Activated CD4-positive, alpha-beta T cell treated with anti-CD3 and anti-CD28 coated beads, Interleukin-2, amount 10 ng/mL, durations not matched to agents 24 days and 14 days (primary cell): ENCODE data around the gene FBP2. TPM values are rescaled to one million over a fixed set of nuclear protein-coding genes. Genes with fewer than 3 reads are reported as not detected.
"Not testable (repeated sequence)": the region's sequence is repeated elsewhere in the genome, so short reads cannot be mapped to it uniquely, and the experiment has no call there.

Source experiments
- DNase-seq: peaks from one replicate; pipeline ENCODE4 v3.0.0; 2022
- H3K27ac Mint-ChIP-seq: one replicate; pipeline ENCODE4 v1.8.0; 2022; ENCODE audit warnings: mild to moderate bottlenecking, mixed read lengths
- H3K27me3 Mint-ChIP-seq: one replicate; pipeline ENCODE4 v1.8.0; 2022; ENCODE audit warnings: mixed read lengths
- H3K36me3 Mint-ChIP-seq: one replicate; pipeline ENCODE4 v1.8.0; 2022; ENCODE audit warnings: low read depth, mild to moderate bottlenecking, mixed read lengths
- H3K4me1 Mint-ChIP-seq: one replicate; pipeline ENCODE4 v1.8.0; 2021; ENCODE audit warnings: mixed read lengths
- H3K4me3 Mint-ChIP-seq: one replicate; pipeline ENCODE4 v1.8.0; 2022; ENCODE audit warnings: mild to moderate bottlenecking, moderate library complexity, mixed read lengths
- H3K9me3 Mint-ChIP-seq: one replicate; pipeline ENCODE4 v1.8.0; 2021; ENCODE audit warnings: mixed read lengths
- intact Hi-C: fragments of 100-400 bp; cut with micrococcal nuclease; formaldehyde crosslinking; loops from one replicate; pipeline ENCODE4 v1.15.1; 2023
- total RNA-seq: library from RNA; stranded (reverse); gene quantifications from 2 replicates; pipeline ENCODE4 v1.2.3, GENCODE V29; 2022

FBP2 gene
- total RNA-seq, 1 donor from 2014 or later, result not detected

DNA sequence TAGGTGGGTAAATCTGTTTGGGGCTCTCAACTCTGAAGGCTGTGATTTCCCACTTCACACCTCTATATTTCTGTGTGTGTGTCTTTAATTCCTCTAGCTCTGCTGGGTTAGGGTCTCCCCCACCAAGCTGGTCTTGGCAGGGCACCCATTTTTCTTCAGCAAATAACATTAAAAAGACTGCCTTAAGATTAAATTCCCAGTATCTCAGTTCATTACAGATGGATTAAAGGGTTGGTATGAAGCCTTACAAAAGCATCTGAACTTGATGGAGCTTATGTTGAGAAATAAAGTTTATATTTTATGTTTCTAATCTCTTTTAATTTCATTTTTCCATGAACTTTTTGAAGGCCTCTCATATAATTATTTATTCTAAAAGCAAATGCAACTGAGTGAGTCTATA, 27.1 kb downstream of the FBP2 start:
- no peaks in the 10 kb centered on the region for H3K9me3 Mint-ChIP-seq
- intact Hi-C loops, result no loop called here

DNA sequence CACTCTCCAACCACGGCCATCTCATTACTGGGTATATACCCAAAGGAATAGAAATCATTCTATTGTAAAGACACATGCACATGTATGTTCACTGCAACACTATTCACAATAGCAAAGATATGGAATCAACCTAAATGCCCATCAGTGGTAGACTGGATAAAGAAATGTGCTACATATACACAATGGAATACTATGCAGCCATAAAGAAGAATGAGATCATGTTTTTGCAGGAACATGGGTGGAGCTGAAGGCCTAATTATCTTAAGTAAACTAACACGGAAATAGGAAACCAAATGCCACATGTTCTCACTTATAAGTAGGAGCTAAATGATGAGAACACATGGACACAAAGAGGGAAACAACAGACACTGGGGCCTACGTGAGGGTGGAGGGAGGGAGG, 29.3 kb downstream of the FBP2 start:
- H3K4me1 Mint-ChIP-seq, DNase-seq, H3K27ac Mint-ChIP-seq, H3K4me3 Mint-ChIP-seq, H3K36me3 Mint-ChIP-seq, H3K27me3 Mint-ChIP-seq, H3K9me3 Mint-ChIP-seq, intact Hi-C loops: not testable (repeated sequence)

More for the DNA sequence above, 27.1 kb downstream of the FBP2 start:
- Mint-ChIP-seq H3K4me1 (no peaks in the 10 kb centered on the region), H3K36me3 (no peaks in the 10 kb centered on the region), H3K27ac (no peak overlapping the region), H3K4me3 (no peak overlapping the region), H3K27me3 (peaks cover 7% of the 10 kb centered on the region)
- no peak for DNase-seq

DNA sequence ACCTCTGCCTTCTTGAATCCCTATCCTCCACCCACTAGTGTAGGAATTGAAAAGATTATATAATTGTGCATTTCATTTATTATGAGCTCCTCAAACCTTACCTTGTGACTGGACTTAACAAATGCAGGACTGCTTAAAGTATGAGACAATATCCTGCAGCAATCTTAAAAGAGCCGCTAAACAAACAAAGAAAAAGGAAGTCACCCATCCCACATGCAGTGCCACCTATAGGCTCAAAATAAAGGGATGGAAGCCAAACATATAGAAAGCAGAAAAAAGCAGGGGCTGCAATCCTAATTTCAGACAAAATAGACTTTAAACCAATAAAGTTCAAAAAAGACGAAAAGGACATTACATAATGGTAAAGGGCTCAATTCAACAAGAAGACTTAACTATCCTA, 30.1 kb downstream of the FBP2 start:
- no peak overlapping the region for H3K4me3 Mint-ChIP-seq
- intact Hi-C loops, result no loop called here
- DNase-seq, result no peak
- no peaks in the 10 kb centered on the region for H3K4me1 Mint-ChIP-seq
- peaks cover 7% of the 10 kb centered on the region for H3K27me3 Mint-ChIP-seq
- H3K36me3 Mint-ChIP-seq, result no peaks in the 10 kb centered on the region
- H3K27ac Mint-ChIP-seq, result no peak overlapping the region
- H3K9me3 Mint-ChIP-seq, result no peaks in the 10 kb centered on the region

DNA sequence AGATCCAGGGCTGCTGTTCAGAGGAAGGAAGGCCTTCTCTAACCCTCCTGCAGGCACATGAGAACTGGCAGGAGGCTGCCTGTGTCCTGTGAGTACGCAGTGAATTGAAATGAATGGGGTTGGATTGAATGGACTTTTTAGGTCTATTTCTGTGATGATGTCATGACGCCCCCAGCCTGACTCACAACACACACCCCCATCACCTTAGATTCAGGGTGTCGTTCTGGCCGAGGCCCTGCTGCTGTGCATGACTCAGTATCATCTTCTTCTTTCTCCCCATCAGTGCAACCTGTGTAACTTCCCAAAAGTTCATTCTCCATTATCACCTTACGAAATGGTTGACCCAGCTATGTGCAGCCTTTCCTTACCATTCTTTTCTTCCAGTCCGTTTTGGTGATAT, 33.4 kb downstream of the FBP2 start:
- Mint-ChIP-seq H3K27me3 (peaks cover 14% of the 10 kb centered on the region), H3K4me1 (no peaks in the 10 kb centered on the region), H3K27ac (no peak overlapping the region), H3K36me3 (no peaks in the 10 kb centered on the region), H3K4me3 (no peak overlapping the region), H3K9me3 (no peaks in the 10 kb centered on the region)
- DNase-seq, result no peak
- intact Hi-C loops, result no loop called here

DNA sequence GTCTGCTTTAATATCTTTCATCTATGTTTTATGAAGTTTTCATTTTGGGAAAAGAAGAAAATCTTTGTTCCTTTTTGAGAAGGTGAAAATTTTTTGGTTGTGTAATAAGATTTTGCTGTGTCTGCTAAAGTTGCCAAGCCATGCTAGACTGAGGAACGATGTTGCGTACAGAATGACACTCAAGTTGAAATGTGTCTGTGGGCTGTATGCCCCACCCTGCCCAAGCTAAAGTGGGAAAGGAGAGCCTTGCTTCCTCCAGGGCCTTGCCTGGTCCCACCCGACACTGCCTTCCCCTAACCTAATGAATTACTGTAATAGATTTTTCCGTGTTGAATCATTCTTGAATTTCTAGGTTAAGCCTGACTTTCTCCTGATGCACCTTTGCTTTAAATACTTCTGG, 36.2 kb downstream of the FBP2 start:
- H3K9me3 Mint-ChIP-seq, result no peaks in the 10 kb centered on the region
- DNase-seq, result no peak
- H3K27ac Mint-ChIP-seq, result no peak overlapping the region
- no peak overlapping the region for H3K4me3 Mint-ChIP-seq
- no peaks in the 10 kb centered on the region for H3K36me3 Mint-ChIP-seq
- H3K27me3 Mint-ChIP-seq, result peaks cover 11% of the 10 kb centered on the region
- intact Hi-C loops, result no loop called here
- H3K4me1 Mint-ChIP-seq, result no peaks in the 10 kb centered on the region

DNA sequence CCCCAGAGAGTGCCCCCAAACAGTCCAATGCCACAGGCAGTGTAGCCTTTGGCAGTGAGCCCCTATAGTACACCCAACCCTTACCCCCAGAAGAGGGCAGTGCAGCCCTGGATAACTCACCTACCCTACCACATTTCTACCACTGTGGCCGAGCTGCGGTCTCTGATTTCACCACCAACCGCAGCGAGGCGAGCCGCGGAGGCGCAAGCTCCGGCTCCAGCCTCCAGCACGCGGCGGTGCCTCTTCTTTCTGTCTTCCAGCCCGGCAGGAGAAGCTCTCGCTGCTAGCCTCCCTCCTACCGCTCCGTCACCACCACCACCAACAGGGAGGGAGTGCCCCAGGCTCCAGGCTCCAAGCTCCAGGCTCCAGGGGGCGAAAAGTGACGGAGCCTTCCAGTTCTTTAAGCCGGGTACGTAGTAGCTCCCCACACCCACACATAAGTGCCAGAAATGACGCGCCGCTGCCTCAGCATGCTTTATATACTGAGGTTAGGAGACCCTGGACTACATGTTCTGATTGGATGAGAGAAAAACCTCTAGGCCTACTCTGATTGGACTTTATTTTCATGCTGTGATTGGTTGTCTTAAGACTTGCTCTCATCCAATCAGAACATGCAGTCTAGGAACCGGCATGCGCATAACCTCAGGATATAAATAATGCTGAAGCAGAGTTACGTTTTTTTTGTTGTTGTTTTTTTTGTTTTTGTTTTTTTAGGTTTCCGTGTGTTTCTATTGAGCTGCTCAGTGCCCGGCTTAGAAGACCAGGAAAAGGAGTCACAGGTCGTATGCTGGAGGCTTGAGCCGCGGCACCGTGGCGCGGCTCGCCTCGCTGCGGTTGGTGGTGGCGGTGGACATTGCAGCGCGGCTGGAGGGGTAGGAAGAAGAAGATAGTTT, 38.9 kb downstream of the FBP2 start, which contains the start of gene PCAT7:
TSS of gene PCAT7 (plus strand) at position 645 of the 893 bp plus-strand sequence.
- H3K4me1 Mint-ChIP-seq, result no peaks in the 10 kb centered on the region
- no peaks in the 10 kb centered on the region for H3K9me3 Mint-ChIP-seq
- H3K27ac Mint-ChIP-seq, result no peak within 1 kb of the TSS
- DNase-seq, result peak; percentile 65
- H3K4me3 Mint-ChIP-seq, result no peak within 1 kb of the TSS
- peaks cover 25% of the 10 kb centered on the region for H3K27me3 Mint-ChIP-seq
- intact Hi-C loops, result loop anchor here (2.0 kb wide), 1 partner anchor 48 kb away; no protein-coding TSS in a partner anchor
- H3K36me3 Mint-ChIP-seq, result no peaks in the 10 kb centered on the region

DNA sequence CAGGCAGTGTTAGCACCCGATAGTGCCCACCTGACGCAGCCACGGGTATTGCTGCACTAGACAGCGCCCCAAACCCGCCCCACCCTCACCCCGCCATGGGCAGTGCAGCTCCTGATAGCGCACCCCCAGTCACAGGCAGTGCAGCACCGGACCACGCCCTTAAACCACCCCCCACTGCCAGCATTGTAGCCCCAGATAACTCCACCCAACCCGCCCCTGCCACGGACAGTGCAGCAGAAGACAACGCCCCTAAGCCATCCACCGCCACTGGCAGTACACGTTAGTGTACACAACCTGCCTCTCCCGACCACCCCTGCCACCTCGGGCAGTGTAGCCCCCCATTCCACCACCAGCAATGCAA, 39.6 kb downstream of the FBP2 start:
- no peak for DNase-seq
- H3K4me1 Mint-ChIP-seq, result no peaks in the 10 kb centered on the region
- peaks cover 29% of the 10 kb centered on the region for H3K27me3 Mint-ChIP-seq
- H3K9me3 Mint-ChIP-seq, result no peaks in the 10 kb centered on the region
- H3K36me3 Mint-ChIP-seq, result no peaks in the 10 kb centered on the region
- no peak overlapping the region for H3K4me3 Mint-ChIP-seq
- H3K27ac Mint-ChIP-seq, result no peak overlapping the region
- intact Hi-C loops, result loop anchor here (2.0 kb wide), 1 partner anchor 49 kb away; no protein-coding TSS in a partner anchor

DNA sequence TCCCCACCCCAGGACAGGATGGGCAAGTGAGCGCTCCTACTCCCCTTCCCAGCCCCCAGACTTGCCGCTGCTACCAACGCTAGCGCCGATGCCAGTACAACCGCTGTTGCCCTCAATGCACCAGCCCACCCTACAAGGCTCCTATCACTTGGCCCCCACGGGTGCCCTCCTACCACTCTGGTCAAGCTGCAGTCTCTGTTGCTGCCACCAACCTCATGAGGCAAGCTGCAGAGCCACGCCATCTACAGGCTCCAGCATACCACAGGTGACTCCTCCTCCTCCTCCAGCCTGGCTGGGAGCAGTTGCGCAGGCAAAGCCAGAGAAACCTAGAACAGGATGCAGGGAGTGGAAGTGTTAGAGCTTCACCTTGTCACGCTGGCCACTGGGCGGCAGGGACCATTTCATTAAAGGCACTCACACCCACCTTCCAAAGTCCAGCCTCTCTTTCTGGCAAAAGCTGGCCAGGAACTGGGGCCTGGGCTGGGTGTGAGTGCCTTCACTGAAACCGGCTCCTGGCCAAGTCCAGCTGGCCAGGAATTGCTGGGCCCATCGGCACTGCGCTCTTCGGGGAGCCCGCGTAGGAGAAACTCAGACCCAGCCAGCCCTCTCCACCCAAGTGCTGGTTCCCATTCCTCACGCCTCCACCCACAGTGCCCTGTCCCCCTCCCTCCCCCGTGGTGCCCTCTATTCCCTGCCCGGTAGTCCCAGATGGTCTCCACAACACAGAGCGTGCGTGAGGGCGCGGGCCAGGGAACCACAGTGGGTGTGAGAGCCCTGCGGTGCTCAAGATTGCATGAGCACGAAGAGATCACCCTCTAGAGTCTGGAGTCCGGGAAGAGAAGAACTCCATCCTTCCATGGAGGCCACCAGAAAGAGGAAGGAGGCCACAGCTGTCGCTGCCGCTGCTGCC, 40.3 kb downstream of the FBP2 start:
- peaks cover 33% of the 10 kb centered on the region for H3K27me3 Mint-ChIP-seq

DNA sequence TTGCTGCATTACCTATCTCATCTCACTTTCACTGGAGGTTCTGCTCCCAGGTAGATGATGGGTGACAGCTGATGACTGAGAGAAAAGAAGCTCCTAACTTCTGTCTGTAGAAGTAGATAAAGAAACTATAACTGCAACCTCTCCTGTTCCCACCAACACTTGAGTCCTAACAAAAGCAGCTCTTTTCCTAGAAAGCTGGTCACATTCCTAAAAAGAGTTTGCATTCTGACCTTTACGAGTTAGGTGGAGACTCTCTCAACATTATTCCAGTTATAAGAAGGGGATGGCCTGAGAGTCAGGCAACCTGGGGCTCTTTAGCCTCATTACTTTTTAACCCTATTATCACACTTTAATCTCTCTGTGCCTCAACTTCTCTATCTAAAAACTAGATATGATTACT, 47.7 kb downstream of the FBP2 start:
- no peaks in the 10 kb centered on the region for H3K9me3 Mint-ChIP-seq
- H3K4me3 Mint-ChIP-seq, result no peak overlapping the region
- no peak overlapping the region for H3K27ac Mint-ChIP-seq
- intact Hi-C loops, result no loop called here
- H3K27me3 Mint-ChIP-seq, result peaks cover 29% of the 10 kb centered on the region
- no peak for DNase-seq
- no peaks in the 10 kb centered on the region for H3K36me3 Mint-ChIP-seq
- H3K4me1 Mint-ChIP-seq, result no peaks in the 10 kb centered on the region

More for the DNA sequence above, 40.3 kb downstream of the FBP2 start:
- Mint-ChIP-seq H3K4me3 (no peak overlapping the region), H3K27ac (no peak overlapping the region), H3K4me1 (no peaks in the 10 kb centered on the region), H3K9me3 (no peaks in the 10 kb centered on the region), H3K36me3 (no peaks in the 10 kb centered on the region)
- intact Hi-C loops, result no loop called here
- DNase-seq, result no peak

DNA sequence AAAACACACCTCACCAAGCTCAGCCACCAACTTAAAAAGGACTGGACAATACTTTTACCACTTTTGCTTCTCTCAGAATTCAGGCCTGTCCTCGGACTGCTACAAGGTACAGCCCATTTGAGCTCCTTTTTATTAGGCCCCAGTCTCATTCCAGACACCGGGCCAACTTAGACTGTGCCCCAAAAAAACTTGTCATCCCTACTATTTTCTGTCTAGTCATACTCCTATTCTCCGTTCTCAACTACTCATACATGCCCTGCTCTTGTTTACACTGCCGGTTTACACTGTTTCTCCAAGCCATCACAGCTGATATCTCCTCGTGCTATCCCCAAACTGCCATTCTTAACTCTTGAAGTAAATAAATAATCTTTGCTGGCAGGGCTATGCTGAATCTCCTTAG, 49.3 kb downstream of the FBP2 start:
- intact Hi-C loops, H3K9me3 Mint-ChIP-seq, DNase-seq, H3K36me3 Mint-ChIP-seq, H3K4me1 Mint-ChIP-seq, H3K4me3 Mint-ChIP-seq, H3K27ac Mint-ChIP-seq: not testable (repeated sequence)
- H3K27me3 Mint-ChIP-seq, result peaks cover 19% of the 10 kb centered on the region

DNA sequence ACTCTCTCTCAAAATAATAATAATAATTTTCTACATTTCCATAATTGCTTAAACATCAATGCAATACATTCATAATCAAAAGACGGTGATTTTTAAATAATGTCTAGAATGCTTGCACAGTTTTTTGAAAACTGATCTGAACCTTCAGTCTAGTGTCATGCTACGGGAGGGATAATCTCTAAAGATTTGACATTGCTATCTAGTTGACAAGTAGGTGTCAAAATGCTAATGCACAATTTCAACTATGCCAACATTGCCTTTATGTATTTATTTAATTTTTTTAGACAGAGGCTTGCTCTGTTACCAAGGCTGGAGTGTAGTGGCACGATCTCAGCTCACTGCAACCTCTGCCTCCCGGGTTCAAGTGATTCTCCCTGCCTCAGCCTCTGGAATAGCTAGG, 54.7 kb downstream of the FBP2 start:
- H3K9me3 Mint-ChIP-seq, result no peaks in the 10 kb centered on the region

DNA sequence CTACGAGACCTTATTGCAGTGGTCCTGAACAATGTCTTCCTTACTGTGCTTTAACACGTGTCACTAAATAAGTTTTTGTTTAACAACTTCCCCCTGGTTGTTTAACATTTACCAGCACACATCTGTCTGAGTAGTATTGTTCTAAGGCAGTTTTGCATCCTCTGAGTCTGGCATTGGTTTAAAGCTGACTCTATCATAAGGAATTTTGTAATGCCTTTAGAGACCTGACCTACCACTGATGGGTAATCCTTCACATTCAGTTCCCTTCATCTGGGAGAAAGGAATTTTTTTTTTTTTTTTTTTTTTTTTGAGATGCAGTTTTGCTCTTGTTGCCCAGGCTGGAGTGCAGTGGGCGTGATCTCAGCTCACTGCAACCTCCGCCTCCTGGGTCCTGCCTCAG, 58.7 kb downstream of the FBP2 start:
- H3K27ac Mint-ChIP-seq, result no peak overlapping the region
- no peaks in the 10 kb centered on the region for H3K4me1 Mint-ChIP-seq
- no peak for DNase-seq
- H3K9me3 Mint-ChIP-seq, result no peaks in the 10 kb centered on the region
- H3K4me3 Mint-ChIP-seq, result no peak overlapping the region
- no peaks in the 10 kb centered on the region for H3K36me3 Mint-ChIP-seq
- H3K27me3 Mint-ChIP-seq, result no peaks in the 10 kb centered on the region
- intact Hi-C loops, result no loop called here

More for the DNA sequence above, 54.7 kb downstream of the FBP2 start:
- Mint-ChIP-seq H3K4me1 (no peaks in the 10 kb centered on the region), H3K27ac (no peak overlapping the region), H3K4me3 (no peak overlapping the region), H3K27me3 (no peaks in the 10 kb centered on the region), H3K36me3 (no peaks in the 10 kb centered on the region)
- intact Hi-C loops, result no loop called here
- DNase-seq, result no peak

DNA sequence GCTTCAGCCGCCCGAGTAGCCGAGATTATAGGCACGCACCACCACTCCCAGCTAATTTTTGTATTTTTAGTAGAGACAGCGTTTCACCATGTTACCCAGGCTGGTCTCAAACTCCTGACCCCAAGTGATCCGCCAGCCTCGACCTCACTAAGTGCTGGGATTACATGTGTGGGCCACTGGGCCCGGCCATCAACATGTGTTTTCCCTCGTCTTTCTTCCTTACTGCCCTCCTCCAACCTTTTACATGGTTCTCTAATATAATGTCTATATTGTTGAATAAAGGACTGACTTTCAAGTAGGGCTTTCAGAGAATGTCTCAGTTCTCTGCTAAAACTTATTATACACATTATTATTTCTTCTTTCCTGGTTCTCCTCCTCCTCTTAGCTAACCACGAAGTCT, 60.0 kb downstream of the FBP2 start:
- Mint-ChIP-seq H3K4me1 (no peaks in the 10 kb centered on the region), H3K36me3 (no peaks in the 10 kb centered on the region), H3K27ac (no peak overlapping the region), H3K4me3 (no peak overlapping the region), H3K9me3 (no peaks in the 10 kb centered on the region), H3K27me3 (no peaks in the 10 kb centered on the region)
- intact Hi-C loops, result no loop called here
- no peak for DNase-seq

DNA sequence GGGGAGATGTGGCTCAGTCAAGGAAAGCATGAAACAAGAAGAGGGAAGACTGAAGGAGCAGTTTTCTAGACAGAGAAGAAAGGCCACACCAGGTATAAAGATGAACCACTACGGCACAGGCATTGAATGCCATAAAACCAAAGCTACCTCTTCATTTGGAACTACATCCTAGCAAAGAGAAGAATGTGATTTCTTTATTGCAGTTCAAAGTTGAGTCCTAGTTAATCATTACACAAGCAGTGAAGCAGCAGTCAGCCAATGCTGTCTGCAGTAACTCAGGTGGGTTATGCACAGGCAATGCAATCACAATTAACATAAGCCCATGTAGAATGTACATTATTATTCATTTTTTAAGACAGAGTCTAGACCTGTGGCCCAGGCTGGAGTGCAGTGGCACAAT, 60.5 kb downstream of the FBP2 start:
- Mint-ChIP-seq H3K27me3 (no peaks in the 10 kb centered on the region), H3K4me3 (no peak overlapping the region), H3K36me3 (no peaks in the 10 kb centered on the region), H3K4me1 (no peaks in the 10 kb centered on the region), H3K9me3 (no peaks in the 10 kb centered on the region), H3K27ac (no peak overlapping the region)
- DNase-seq, result no peak
- intact Hi-C loops, result no loop called here
